ENCODE data around the gene ZNF384. TPM values are rescaled to one million over a fixed set of nuclear protein-coding genes. Genes with fewer than 3 reads are reported as not detected.

The ZNF384 gene
- total and polyA plus RNA-seq, 2 of the 8 experiments (the other 6 are each of a cell fraction or from before 2014, with no cell fraction given): 59.0 to 59.6 TPM

- Histone ChIP-seq H4K20me1 (replicated peaks in 1 of 2; ENCODE audit: control insufficient read depth in 1 of 2, insufficient read depth in 2 of 2, low read length in 2 of 2) (peaks cover 2 to 6% of the 10 kb centered on the region in 2 experiments), H2AFZ (ENCODE audit: low read length) (no peak overlapping the region), H3K9me3 (ENCODE audit: insufficient read depth in 2 of 2, low read depth in 1 of 2, low read length in 1 of 2) (no peaks in the 10 kb centered on the region), H4K91ac (replicated peaks; ENCODE audit: insufficient read length, low read length) (no peak overlapping the region), H3K79me2 (ENCODE audit: control insufficient read depth in 1 of 2, insufficient read depth in 2 of 2, low read length in 2 of 2) (peaks cover 0 to 28% of the 10 kb centered on the region in 2 experiments; a peak in 2 of 4 replicates), H2AK5ac (ENCODE audit: low read depth, low read length) (no peak overlapping the region), H3K27me3 (replicated peaks in 1 of 4; ENCODE audit: control insufficient read depth in 3 of 4, extremely low read depth in 1 of 4, insufficient read depth in 3 of 4, low read length in 3 of 4) (no peaks in the 10 kb centered on the region), H3K27ac (ENCODE audit: low read depth, low read length) (no peak overlapping the region), H4K8ac (ENCODE audit: extremely low read depth, insufficient read depth, low read length) (no peak overlapping the region; the same call in 1 of the 2 replicates), H3K4me2 (ENCODE audit: insufficient read depth in 1 of 2, low read depth in 2 of 2, low read length in 2 of 2) (no peak overlapping the region), H2BK5ac (ENCODE audit: low read depth, low read length) (no peak overlapping the region), H3K23ac (ENCODE audit: insufficient read length) (no peak overlapping the region), H3K4me1 (replicated peaks in 1 of 4; ENCODE audit: control insufficient read depth in 3 of 4, insufficient read depth in 4 of 4, low read length in 3 of 4) (no peaks in the 10 kb centered on the region), H4K5ac (ENCODE audit: insufficient read length, low read depth, low read length) (no peak overlapping the region), H3K23me2 (ENCODE audit: low read depth, low read length) (no peaks in the 10 kb centered on the region), H3K14ac (ENCODE audit: insufficient read length) (no peak overlapping the region), H3K18ac (ENCODE audit: extremely low read depth, low read length) (no peak overlapping the region), H3K36me3 (ENCODE audit: control insufficient read depth in 2 of 4, insufficient read depth in 4 of 4, low read length in 3 of 4) (peaks cover 15 to 61% (median 49%) of the 10 kb centered on the region in 4 experiments), H3K79me1 (ENCODE audit: low read depth, low read length) (peaks cover 3% of the 10 kb centered on the region; the same call in 1 of the 2 replicates), H3K56ac (replicated peaks; ENCODE audit: insufficient read length, low read depth, low read length) (no peak overlapping the region), H2BK12ac (ENCODE audit: low read depth, low read length) (no peak overlapping the region), H3K4me3 (ENCODE audit: extremely low read depth in 1 of 4, insufficient read depth in 2 of 4, low read depth in 3 of 4, low read length in 4 of 4) (no peak overlapping the region), H2BK20ac (ENCODE audit: low read length) (no peak overlapping the region), H3K9ac (replicated peaks in 1 of 4; ENCODE audit: extremely low read depth in 1 of 4, low read depth in 3 of 4, low read length in 3 of 4) (no peak overlapping the region), H2BK120ac (replicated peaks; ENCODE audit: low read depth, low read length) (no peak overlapping the region), H2BK15ac (ENCODE audit: low read length) (no peak overlapping the region), H3K4ac (replicated peaks; ENCODE audit: insufficient read length, low read depth, low read length) (no peak overlapping the region)
- ChIA-PET CTCF (ENCODE audit: partially characterized antibody) (interaction anchor here (1.3 to 9.3 kb wide), 2 partner anchors 8 to 57 kb away, joined by 3 to 125 read pairs; no protein-coding TSS in a partner anchor), POLR2A (ENCODE audit: partially characterized antibody) (interaction anchor here (0.7 kb wide), 1 partner anchor 377 kb away, joined by 3 read pairs; no protein-coding TSS in a partner anchor)
- DNase-seq (ENCODE audit: low read depth in 1 of 2, low spot score in 2 of 2) (no peak), FAIRE-seq (no peak)
- TF ChIP-seq SP2 (IDR thresholded peaks at IDR 0.05; ENCODE audit: low read length): no peak
- TF ChIP-seq NANOG (IDR thresholded peaks at IDR 0.05; ENCODE audit: insufficient read depth, low read depth, low read length, poor library complexity, severe bottlenecking): no peak
- TF ChIP-seq ATF2 (IDR thresholded peaks at IDR 0.05; ENCODE audit: low read length): no peak
- TF ChIP-seq BRCA1 (IDR thresholded peaks at IDR 0.05; ENCODE audit: low read depth, low read length): no peak
- TF ChIP-seq RBBP5 (IDR thresholded peaks at IDR 0.05; ENCODE audit: borderline replicate concordance, low read depth, low read length): no peak
- no peak for TF ChIP-seq SP1 (IDR thresholded peaks at IDR 0.05; ENCODE audit: low read depth, low read length)
- no peak for TF ChIP-seq SAP30 (IDR thresholded peaks at IDR 0.05; ENCODE audit: insufficient read depth, insufficient replicate concordance, low read length)
- TF ChIP-seq CHD1 (IDR thresholded peaks at IDR 0.05; ENCODE audit: low read depth, low read length): no peak
- TF ChIP-seq SIN3A (conservative IDR thresholded peaks at IDR 0.05 in 1 of 2, IDR thresholded peaks at IDR 0.05 in 1 of 2; ENCODE audit: low read depth in 1 of 2, low read length in 2 of 2): no peak
- TF ChIP-seq CBX8 (IDR thresholded peaks at IDR 0.05; ENCODE audit: borderline replicate concordance, low read depth, low read length): no peak
- TF ChIP-seq PHF8 (conservative IDR thresholded peaks at IDR 0.05; ENCODE audit: low read depth, low read length): no peak
- TF ChIP-seq SRF (IDR thresholded peaks at IDR 0.05; ENCODE audit: low read depth, low read length): no peak
- 98% methylated on average over 5 of the region's 5 CpGs; no CpG with 5 or more reads in 1 of the 2 experiments for WGBS, 2 experiments (ENCODE audit: extremely low coverage in 1 of 2, insufficient coverage in 1 of 2, insufficient read length in 1 of 2, insufficient replicate concordance in 2 of 2, low coverage in 1 of 2, low lambda C conversion rate in 2 of 2, missing lambda C conversion rate in 1 of 2)
Observed at GRCh38 chr12:6676962-6677361, 12.2 kb downstream of the ZNF384 start.

Measured in H1 (cell line).